Ascending aorta (tissue), 2 donors: ENCODE data around the gene DUSP22. TPM values are rescaled to one million over a fixed set of nuclear protein-coding genes. Genes with fewer than 3 reads are reported as not detected.

Experiments
- DNase-seq, 2 donors: peaks; one replicate each; pipeline ENCODE4 v3.0.0-alpha.2; 2019; ENCODE audit warnings: low spot score in 2 of 2
- H3K27ac ChIP-seq, 2 donors: fragments of 200-600 bp; sonication (generic); one replicate each; pipeline ENCODE4 v1.5.1; 2016 to 2017; ENCODE audit warnings: mild to moderate bottlenecking in 1 of 2
- H3K27me3 ChIP-seq: fragments of 200-600 bp; sonication (generic); one replicate; pipeline ENCODE4 v1.5.1; 2017
- H3K36me3 ChIP-seq, 2 donors: fragments of 200-600 bp; sonication (generic); one replicate each; pipeline ENCODE4 v1.5.1; 2016
- H3K4me1 ChIP-seq, 2 donors: fragments of 200-600 bp; sonication (generic); one replicate each; pipeline ENCODE4 v1.5.1; 2016 to 2017; ENCODE audit warnings: mild to moderate bottlenecking in 1 of 2
- H3K4me3 ChIP-seq, 2 donors: fragments of 200-600 bp; sonication (generic); one replicate each; pipeline ENCODE4 v1.5.1; 2016 to 2017; ENCODE audit warnings: mild to moderate bottlenecking in 1 of 2
- H3K9me3 ChIP-seq, 2 donors: fragments of 200-600 bp; sonication (generic); one replicate each; pipeline ENCODE4 v1.5.1; 2016
- intact Hi-C: fragments of 100-400 bp; cut with DNase I; formaldehyde crosslinking; loops from one replicate; pipeline ENCODE4 v1.15.1; 2023
- total RNA-seq: library from RNA; depleted of rRNA; stranded (reverse); fragments of >200 nt; gene quantifications from one replicate; pipeline ENCODE4 v1.1.0, GENCODE V29; 2016
- TF ChIP-seq, protein P1 (sequence below), 3 experiments: fragments of 200-600 bp in 2 of 3; fragments of 450-650 bp in 1 of 3; sonication (generic) in 2 of 3; IDR thresholded peaks; one replicate each; pipeline ENCODE4 v1.5.1; 2016 to 2019; ENCODE audit warnings: antibody characterized with exemption in 3 of 3, mild to moderate bottlenecking in 1 of 3, moderate library complexity in 1 of 3

DUSP22 gene
- total RNA-seq, 1 donor from 2014 or later = 216 TPM

DNA sequence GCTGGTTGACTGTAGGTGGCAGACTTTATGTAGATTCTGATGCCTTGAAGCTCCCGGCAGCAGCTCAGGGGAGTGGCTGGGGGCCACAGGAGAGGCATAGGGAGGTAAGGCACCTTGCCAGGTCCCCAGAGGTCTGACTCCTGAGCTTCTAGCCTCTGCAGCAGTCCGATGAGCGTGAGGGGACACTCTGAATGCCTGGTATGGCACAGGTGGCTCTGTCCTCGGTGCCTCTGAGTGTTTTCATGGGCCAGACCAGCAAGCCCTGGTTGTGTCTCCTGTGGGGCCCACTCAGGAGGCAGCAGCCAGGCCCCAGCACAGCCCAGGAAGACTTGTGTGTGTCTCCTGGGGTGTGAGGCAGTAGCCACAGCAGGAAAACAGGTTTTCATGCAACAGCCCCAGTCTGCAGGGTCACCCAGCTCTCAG, 59.6 kb downstream of the DUSP22 start:
- H3K9me3 ChIP-seq = no peaks in the 10 kb centered on the region
- H3K4me3 ChIP-seq = no peak overlapping the region
- H3K27ac ChIP-seq = no peak overlapping the region
- intact Hi-C loops = no loop called here
- H3K36me3 ChIP-seq = peaks cover 16 to 32% of the 10 kb centered on the region in 2 donors
- no peaks in the 10 kb centered on the region for H3K4me1 ChIP-seq
- H3K27me3 ChIP-seq = no peaks in the 10 kb centered on the region
- TF ChIP-seq, protein P1, sequence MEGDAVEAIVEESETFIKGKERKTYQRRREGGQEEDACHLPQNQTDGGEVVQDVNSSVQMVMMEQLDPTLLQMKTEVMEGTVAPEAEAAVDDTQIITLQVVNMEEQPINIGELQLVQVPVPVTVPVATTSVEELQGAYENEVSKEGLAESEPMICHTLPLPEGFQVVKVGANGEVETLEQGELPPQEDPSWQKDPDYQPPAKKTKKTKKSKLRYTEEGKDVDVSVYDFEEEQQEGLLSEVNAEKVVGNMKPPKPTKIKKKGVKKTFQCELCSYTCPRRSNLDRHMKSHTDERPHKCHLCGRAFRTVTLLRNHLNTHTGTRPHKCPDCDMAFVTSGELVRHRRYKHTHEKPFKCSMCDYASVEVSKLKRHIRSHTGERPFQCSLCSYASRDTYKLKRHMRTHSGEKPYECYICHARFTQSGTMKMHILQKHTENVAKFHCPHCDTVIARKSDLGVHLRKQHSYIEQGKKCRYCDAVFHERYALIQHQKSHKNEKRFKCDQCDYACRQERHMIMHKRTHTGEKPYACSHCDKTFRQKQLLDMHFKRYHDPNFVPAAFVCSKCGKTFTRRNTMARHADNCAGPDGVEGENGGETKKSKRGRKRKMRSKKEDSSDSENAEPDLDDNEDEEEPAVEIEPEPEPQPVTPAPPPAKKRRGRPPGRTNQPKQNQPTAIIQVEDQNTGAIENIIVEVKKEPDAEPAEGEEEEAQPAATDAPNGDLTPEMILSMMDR (IDR thresholded peaks at IDR 0.05) = no peak
- DNase-seq = no peak

DNA sequence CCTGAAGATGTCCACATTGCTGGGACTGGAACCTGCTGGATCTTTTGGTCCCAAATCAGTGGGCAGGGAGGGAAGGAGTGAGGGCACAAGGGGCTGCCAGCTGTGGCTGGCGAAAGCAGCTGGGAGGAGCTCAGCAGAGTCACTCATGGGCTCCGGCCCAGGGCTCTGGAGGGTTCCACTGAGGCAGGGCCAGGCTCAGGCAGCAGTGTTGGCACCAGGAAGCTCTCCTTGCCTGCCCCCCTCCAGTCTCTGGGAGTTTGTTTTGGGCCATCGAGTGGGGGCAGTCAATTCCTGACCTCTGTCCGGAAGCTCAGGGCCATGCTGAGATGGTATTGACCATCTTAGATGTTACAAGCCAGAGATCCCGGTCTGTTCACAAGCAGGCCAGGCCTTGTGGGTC, 60.2 kb downstream of the DUSP22 start:
- no peak overlapping the region for H3K4me3 ChIP-seq
- intact Hi-C loops = no loop called here
- DNase-seq = no peak
- H3K36me3 ChIP-seq = peaks cover 16 to 32% of the 10 kb centered on the region in 2 donors
- H3K27ac ChIP-seq = no peak overlapping the region
- H3K4me1 ChIP-seq = no peaks in the 10 kb centered on the region
- TF ChIP-seq, protein P1 (IDR thresholded peaks at IDR 0.05) = no peak
- H3K27me3 ChIP-seq = no peaks in the 10 kb centered on the region
- no peaks in the 10 kb centered on the region for H3K9me3 ChIP-seq

DNA sequence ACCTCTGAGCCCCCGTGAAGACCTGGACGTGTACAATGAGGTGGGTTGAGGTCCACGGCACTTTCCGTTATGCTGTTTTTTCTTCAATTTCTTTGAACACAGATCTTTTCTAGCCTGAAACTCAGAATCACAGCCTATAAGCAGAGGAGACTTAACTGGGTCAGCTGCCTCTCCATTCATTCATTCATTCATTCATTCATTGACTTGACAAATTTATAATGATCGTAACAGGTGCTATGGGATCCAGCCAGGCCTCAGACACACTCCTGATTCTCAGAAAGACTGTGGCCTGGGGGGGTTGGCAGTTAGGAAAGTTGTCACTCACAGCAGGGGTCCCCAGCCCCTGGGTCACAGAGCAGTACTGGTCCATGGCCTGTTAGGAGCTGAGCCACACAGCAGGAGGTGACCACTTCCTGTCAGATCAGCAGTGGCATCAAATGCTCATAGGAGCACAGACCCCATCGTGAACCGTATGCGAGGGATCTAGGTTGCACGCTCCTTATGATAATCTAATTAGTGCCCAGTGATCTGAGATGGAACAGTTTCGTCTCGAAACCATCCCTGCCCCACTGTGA, 60.7 kb downstream of the DUSP22 start:
- H3K4me1 ChIP-seq = no peaks in the 10 kb centered on the region
- TF ChIP-seq, protein P1 (IDR thresholded peaks at IDR 0.05) = no peak
- H3K36me3 ChIP-seq = peaks cover 16 to 29% of the 10 kb centered on the region in 2 donors
- no peaks in the 10 kb centered on the region for H3K9me3 ChIP-seq
- no peak for DNase-seq
- no peak overlapping the region for H3K27ac ChIP-seq
- no peaks in the 10 kb centered on the region for H3K27me3 ChIP-seq
- intact Hi-C loops = no loop called here
- H3K4me3 ChIP-seq = no peak overlapping the region

DNA sequence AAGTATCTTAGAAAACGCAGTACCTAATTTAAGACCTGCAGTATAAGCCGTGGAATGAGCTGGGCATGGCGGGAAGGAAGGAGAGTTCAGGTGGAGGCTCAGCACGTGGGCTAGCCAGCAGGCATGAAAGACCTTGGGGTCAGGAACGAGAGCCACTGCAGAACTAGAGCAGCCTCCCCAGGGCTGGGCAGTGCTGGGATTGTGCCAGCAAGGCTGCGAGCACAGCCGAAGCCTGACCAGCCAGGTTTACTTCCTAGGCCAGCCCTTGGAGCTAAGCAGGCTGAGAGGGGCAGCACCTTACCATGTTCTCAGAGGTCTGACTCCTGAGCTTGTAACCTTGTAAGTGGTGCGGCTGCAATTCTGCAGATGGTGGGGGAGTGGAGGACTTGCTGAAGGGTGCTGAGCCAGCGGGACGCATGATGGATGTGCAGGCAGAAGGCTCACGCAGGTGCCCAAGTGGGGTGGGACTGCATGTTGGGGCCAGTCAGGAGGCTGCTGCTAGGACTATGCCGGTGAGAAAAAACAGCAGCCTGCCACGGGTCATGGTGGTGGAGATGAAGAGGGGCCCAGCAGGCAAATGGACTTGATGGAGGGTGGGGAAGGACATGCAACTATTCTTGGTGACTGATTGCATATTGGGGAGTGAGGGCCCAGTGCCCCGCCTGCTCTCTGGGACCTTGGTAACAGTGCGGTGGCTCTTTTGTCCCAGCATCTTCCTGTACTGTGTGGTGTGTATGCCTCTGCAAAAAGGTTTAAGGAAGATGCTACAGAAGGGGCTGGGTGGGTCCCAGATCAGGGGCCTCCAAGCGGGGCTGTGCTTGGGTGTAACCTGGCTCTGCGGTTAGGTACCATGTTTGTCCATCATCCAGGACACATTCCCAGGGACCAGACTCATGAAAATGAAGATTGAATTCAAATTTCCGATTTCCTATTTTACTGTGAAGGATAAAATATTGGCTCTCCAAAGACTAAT, 61.6 kb downstream of the DUSP22 start:
- TF ChIP-seq, protein P1 (IDR thresholded peaks at IDR 0.05) = no peak
- no peak for DNase-seq
- Histone ChIP-seq H3K27ac (no peak overlapping the region), H3K9me3 (no peaks in the 10 kb centered on the region), H3K36me3 (peaks cover 6 to 20% of the 10 kb centered on the region in 2 donors), H3K27me3 (no peaks in the 10 kb centered on the region), H3K4me3 (no peak overlapping the region), H3K4me1 (no peaks in the 10 kb centered on the region)
- intact Hi-C loops = no loop called here

DNA sequence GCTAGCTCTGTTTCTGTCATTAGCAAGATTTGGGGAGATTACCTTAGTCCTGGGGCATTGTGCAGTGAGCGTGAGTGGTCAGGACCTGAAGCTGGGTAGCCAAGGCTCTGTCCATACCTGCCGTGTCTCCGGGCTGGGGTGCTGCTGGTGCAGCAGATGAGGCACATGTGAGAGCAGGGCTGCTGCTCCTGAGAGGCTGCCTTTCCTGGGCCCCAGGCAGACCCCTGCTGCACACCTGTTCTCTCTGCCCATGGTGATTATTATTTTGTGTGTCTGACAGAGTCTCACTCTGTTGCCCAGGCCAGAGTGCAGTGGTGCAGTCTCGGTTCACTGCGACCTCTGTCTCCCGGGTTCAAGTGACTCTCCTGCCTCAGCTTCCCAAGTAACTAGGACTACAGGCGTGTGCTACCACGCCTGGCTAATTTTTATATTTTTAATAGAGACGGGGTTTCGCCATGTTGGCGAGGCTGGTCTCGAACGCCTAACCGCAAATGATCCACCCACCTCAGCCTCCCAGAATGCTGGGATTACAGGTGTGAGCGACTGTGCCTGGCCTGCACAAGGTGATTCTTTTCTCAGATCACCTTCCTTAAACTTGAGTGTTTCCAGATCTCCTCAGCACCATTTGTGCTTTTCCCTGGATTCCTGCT, 62.5 kb downstream of the DUSP22 start:
- no peaks in the 10 kb centered on the region for H3K27me3 ChIP-seq
- TF ChIP-seq, protein P1 (IDR thresholded peaks at IDR 0.05) = no peak
- DNase-seq = no peak
- intact Hi-C loops = no loop called here
- no peak overlapping the region for H3K27ac ChIP-seq
- H3K9me3 ChIP-seq = no peaks in the 10 kb centered on the region
- H3K36me3 ChIP-seq = peaks cover under 1 to 12% of the 10 kb centered on the region in 2 donors
- no peaks in the 10 kb centered on the region for H3K4me1 ChIP-seq
- no peak overlapping the region for H3K4me3 ChIP-seq
